Skeletal muscle cell (primary cell): ENCODE results near the gene NEU1.
"Not testable (repeated sequence)": the region's sequence is repeated elsewhere in the genome, so short reads cannot be mapped to it uniquely, and the experiment has no call there.

Source experiments
- DNase-seq: peaks from one replicate; pipeline ENCODE4 v3.0.0-alpha.2; 2010; ENCODE audit warnings: low read depth
- H3K4me3 ChIP-seq: 2 replicates; pipeline ENCODE4 v1.5.1; 2011; ENCODE audit warnings: low read depth, mild to moderate bottlenecking, control low read depth, low read length, moderate library complexity

NEU1 gene

DNA sequence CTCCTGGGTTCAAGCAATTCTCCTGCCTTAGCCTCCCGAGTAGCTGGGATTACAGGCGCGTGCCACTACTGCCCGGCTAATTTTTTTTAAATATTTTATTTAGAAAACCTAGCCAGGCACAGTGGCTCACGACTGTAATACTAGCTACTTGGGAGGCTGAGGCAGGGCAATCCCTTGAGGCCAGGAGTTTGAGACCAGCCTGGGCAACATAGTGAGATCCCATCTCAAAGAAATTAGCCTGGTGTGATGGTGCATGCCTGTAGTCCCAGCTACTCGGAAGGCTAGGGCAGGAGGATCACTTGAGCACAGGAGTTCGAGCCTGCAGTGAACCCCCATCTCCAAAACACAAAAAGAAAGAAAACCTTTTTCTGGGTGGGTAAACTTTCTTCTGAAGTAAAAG lies 13.7 kb upstream of the NEU1 start:
- H3K4me3 ChIP-seq, result no peak overlapping the region
- no peak for DNase-seq

DNA sequence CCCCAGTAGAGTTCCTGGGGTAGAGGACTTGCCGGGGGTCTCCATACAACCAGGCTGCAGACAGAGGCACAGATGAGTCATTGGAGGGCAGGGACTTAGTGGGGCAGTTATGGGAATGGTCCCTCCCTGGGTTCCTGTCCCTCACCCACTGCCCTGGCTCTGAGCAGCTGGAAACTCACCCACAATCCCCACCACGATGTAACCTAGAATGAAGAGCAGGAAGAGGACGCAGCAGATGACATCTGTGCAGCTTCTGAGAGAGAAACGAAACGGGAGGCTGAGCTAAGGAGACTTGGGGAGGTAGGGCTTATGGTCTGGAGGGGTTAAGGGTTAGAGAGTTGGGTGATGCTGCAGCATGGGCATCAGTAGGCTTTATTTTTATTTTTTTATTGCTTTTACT lies 13.3 kb upstream of the NEU1 start:
- H3K4me3 ChIP-seq, result no peak overlapping the region
- no peak for DNase-seq

- no peak for DNase-seq
These were observed 12.4 kb upstream of the NEU1 start for GRCh38 chr6:31874836-31875572.

DNA sequence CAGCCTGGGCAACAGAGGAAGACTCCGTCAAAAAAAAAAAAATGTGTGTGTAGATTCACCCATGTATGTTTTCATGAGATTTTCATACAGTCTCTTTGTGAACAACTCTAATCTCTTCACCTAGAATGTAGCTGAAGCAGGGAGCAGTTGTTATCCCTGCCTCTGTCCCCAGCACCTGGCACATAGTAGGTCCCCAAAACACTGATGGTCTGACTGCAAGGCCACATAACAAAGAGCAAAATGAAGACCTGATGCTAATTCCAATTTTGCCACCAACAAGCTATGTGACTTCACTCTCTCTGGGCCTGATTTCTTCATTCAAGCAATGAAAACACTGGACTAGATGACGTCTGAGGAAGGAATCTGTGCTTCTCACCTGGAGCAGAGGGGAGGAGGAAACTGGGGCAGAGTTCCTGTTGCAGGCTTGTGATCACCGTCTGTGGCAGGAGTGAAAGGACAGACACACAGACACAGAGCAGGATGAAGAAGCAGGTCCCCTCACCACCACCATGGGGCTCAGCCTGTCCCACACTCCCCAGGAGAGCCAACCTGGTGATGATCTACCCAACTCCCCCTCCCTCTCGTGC lies 11.6 kb upstream of the NEU1 start:
- H3K4me3 ChIP-seq, result no peak overlapping the region
- no peak for DNase-seq

More at GRCh38 chr6:31874836-31875572, 12.4 kb upstream of the NEU1 start:
- no peak overlapping the region for H3K4me3 ChIP-seq

DNA sequence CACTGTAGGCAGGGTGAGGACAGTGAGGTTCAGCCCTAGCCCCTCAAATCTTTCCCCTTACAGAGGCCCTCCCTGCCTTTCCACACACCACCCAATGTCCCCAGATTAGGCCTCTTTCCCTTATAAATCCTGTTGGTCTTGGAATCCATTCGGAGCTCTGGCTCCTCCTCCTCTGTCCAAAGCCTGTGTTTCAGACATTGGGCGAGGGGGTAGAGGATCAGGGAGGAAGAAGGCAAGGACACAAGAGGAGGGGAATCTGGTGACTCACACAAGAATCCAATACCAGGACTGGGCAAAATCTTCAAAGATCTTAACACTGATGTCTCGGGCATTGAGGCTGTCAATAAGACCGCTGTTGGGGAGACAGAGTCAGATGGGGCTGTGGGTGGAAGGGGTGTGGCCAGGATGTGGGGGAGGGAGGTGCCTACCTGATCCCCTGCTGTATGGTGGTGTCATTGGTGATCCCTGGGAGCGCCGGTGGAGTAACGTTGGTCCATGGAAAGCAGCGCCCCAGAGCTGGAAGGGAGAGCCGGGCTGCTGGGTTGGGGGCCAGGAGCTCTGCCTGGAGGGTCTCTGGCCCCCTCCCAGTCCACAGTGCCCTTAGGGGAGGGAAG lies 8.5 kb upstream of the NEU1 start:
- no peak for DNase-seq
- H3K4me3 ChIP-seq, result no peak overlapping the region

GRCh38 chr6:31870385-31870921 lies 7.8 kb upstream of the NEU1 start:
- no peak overlapping the region for H3K4me3 ChIP-seq
- no peak for DNase-seq

DNA sequence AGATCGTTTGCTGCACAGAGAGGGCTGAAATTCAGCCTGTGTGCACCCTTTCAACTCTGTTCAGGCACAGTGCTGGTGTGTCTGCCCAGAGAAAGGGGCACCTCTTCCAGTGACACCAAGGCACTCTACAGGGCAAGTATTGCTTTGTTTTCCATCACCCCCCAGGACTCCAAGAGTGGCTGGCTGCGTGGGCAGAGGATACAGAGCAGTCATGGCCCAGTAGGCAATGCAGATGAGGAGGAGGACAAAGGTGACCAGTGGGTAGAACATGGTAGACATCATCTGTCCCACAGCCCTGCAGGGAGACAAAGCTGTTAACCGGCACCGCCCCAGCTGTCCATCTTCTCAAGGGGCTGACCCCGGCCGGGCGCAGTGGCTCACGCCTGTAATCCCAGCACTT lies 6.7 kb upstream of the NEU1 start:
- DNase-seq, result no peak
- H3K4me3 ChIP-seq, result no peak overlapping the region

DNA sequence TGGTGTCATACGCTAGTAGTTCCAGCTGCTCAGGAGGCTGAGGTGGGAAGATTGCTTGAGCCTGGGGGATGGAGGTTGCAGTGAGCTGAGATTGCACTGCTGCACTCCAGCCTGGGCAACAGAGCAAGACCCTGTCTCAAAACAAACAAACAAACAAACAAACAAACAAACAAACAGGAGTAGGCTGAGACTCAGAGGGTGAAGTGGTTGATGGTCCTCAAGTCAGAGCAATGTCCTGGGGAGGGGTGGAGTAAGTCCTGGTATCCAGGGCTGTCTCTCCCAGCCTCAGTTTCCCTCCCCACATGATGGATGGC lies 6.0 kb upstream of the NEU1 start:
- DNase-seq, H3K4me3 ChIP-seq: not testable (repeated sequence)

- no peak overlapping the region for H3K4me3 ChIP-seq
- no peak for DNase-seq
These were observed 2.8 kb upstream of the NEU1 start for GRCh38 chr6:31865205-31866118.

- no peak for DNase-seq
- H3K4me3 ChIP-seq, result no peak overlapping the region
These were observed 2.2 kb upstream of the NEU1 start for GRCh38 chr6:31864818-31865204.

GRCh38 chr6:31864123-31864562 lies 1.5 kb upstream of the NEU1 start:
- peak overlapping the region; percentile 68 for H3K4me3 ChIP-seq
- not testable (repeated sequence) for DNase-seq

GRCh38 chr6:31861919-31862343 lies 690 bp downstream of the NEU1 start:
- H3K4me3 ChIP-seq, result peak overlapping the region; percentile 75
- DNase-seq, result no peak

- DNase-seq, result no peak
- no peak overlapping the region for H3K4me3 ChIP-seq
These were observed 1.5 kb downstream of the NEU1 start for GRCh38 chr6:31861150-31861549.

GRCh38 chr6:31860349-31860748 lies 2.3 kb downstream of the NEU1 start:
- H3K4me3 ChIP-seq, result no peak overlapping the region
- no peak for DNase-seq

DNA sequence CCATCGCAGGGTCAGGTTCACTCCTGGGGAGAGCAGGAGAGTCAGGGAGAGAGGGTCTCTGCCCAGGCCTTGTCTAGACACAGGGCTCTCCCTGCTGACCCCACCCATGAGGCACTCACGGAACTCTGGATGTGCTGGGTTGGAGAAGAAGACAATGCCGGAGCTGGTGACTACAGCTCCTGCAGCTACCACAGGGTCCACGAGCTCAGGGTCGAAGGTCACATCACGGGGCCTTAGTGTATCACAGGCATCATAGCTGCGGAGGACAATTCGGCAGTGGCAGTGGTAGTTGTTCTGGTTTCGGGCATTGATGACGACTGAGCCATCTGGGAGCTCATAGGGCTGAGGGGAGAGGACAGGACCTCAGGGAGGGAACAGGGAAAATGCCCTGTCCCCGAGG lies 2.7 kb downstream of the NEU1 start:
- DNase-seq, result no peak
- no peak overlapping the region for H3K4me3 ChIP-seq

GRCh38 chr6:31858707-31859106 lies 3.9 kb downstream of the NEU1 start:
- no peak overlapping the region for H3K4me3 ChIP-seq
- DNase-seq, result no peak

GRCh38 chr6:31857774-31858173 lies 4.8 kb downstream of the NEU1 start:
- DNase-seq, H3K4me3 ChIP-seq: not testable (repeated sequence)

DNA sequence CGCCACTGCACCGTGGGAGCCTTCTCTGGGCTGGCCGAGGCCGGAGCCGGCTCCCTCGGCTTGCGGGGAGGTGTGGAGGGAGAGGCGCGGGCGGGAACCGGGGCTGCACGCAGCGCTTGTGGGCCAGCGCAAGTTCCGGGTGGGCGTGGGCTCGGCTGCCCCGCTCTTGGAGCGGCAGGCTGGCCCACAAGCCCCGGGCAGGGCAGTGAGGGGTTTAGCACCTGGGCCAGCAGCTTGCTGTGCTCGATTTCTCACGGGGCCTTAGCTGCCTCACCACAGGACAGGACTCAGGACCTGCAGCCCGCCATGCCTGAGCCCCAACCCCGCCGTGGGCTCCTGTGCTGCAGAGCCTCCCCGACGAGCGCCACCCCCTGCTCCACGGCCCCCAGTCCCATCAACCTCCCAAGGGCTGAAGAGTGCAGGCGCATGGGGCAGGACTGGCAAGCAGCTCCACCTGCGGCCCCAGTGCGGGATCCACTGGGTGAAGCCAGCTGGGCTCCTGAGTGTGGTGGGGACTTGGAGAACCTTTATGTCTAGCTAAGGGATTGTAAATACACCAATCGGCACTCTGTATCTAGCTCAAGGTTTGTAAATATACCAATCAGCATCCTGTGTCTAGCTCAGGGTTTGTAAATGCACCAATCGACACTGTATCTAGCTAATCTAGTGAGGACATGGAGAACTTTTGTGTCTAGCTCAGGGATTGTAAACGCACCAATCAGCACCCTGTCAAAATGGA lies 10.5 kb downstream of the NEU1 start:
- DNase-seq, H3K4me3 ChIP-seq: not testable (repeated sequence)

- no peak overlapping the region for H3K4me3 ChIP-seq
- no peak for DNase-seq
These were observed 11.2 kb downstream of the NEU1 start for GRCh38 chr6:31851485-31851832.
